Renal cortex interstitium (tissue), 11 donors: ENCODE measurements around the gene FBXO42. TPM values are rescaled to one million over a fixed set of nuclear protein-coding genes. Genes with fewer than 3 reads are reported as not detected.

Source experiments
- DNase-seq, 11 donors: peaks; one replicate each; pipeline ENCODE4 v3.0.0-alpha.2; 2013; ENCODE audit warnings: low read depth in 9 of 11, low spot score in 4 of 11; ENCODE audit errors: extremely low read depth in 1 of 11
- polyA plus RNA-seq, 3 donors: library from polyadenylated mRNA; unstranded; fragments of 120-200 nt; gene quantifications; one replicate each; pipeline ENCODE4 v1.2.1, GENCODE V29; 2013; ENCODE audit not compliant: insufficient read length in 3 of 3

The FBXO42 gene
- polyA plus RNA-seq, 3 donors = 18.3 to 22.1 (median 21.5) TPM

GRCh38 chr1:16202281-16203210 is 149.7 kb downstream of the FBXO42 start:
- no peak for DNase-seq

- DNase-seq = no peak
Measured at GRCh38 chr1:16199700-16200099, 152.6 kb downstream of the FBXO42 start.

- no peak for DNase-seq
Measured at GRCh38 chr1:16199157-16199501, 153.2 kb downstream of the FBXO42 start.

- no peak for DNase-seq
Measured at GRCh38 chr1:16198444-16199156, 153.7 kb downstream of the FBXO42 start.

GRCh38 chr1:16196874-16197273 is 155.4 kb downstream of the FBXO42 start:
- no peak for DNase-seq

Other genes with a start within 250 kb of the FBXO42 start
- 10 to 100 TPM; 15.4 to 20.8 (median 17.9) TPM for gene EPHA2, start 196.4 kb downstream of the FBXO42 start, polyA plus RNA-seq
- 10 to 100 TPM; 16.7 to 22.2 (median 21.1) TPM for gene ARHGEF19, start 139.8 kb downstream of the FBXO42 start, polyA plus RNA-seq
- 1 to 10 TPM; 3.2 to 6.1 (median 5.9) TPM for gene CPLANE2, start 115.3 kb downstream of the FBXO42 start, polyA plus RNA-seq
- 100 to 1,000 TPM; 101 to 122 (median 102) TPM for gene SZRD1, start 14.8 kb upstream of the FBXO42 start, polyA plus RNA-seq
- gene SPATA21, start 84.9 kb upstream of the FBXO42 start, polyA plus RNA-seq = under 1 TPM in 2 of 3 donors, not detected in 1; 0.24 to 0.26 TPM
- gene NECAP2, start 88.2 kb upstream of the FBXO42 start, polyA plus RNA-seq = 10 to 100 TPM; 63.4 to 65.7 (median 64.0) TPM
- gene RNU1-1, start 161.8 kb upstream of the FBXO42 start, polyA plus RNA-seq = 1 to 10 TPM in 1 of 3 donors, not detected in 2; 1.5 TPM